GM12878 (cell line): ENCODE data around the gene CDKN2AIPNL.

Source experiments
- E2F4 ChIP-seq: IDR thresholded peaks from 2 replicates; pipeline ENCODE4 v1.6.1; 2012; ENCODE audit warnings: low read depth, low read length, improper control_type of control experiment
- EP300 ChIP-seq, 2 experiments: fragments of 150-350 bp in 1 of 2; IDR thresholded peaks; 2 replicates each; pipeline ENCODE4 v1.6.1; 2011 to 2012; ENCODE audit warnings: low read depth in 2 of 2, low read length in 2 of 2, borderline replicate concordance in 1 of 2, improper control_type of control experiment in 1 of 2, inconsistent platforms in 1 of 2; ENCODE audit not compliant: control insufficient read depth in 1 of 2
- HDAC6 ChIP-seq: fragments of 200-600 bp; sonication (generic); IDR thresholded peaks from one replicate; pipeline ENCODE4 v1.8.0; 2017; ENCODE audit warnings: antibody characterized with exemption; ENCODE audit not compliant: unreplicated experiment
- POLR2A ChIP-seq: IDR thresholded peaks from 2 replicates; pipeline ENCODE4 v1.6.1; 2011; ENCODE audit warnings: low read depth, mild to moderate bottlenecking, low read length
- POLR2AphosphoS5 ChIP-seq: IDR thresholded peaks from 2 replicates; pipeline ENCODE4 v1.6.1; 2011; ENCODE audit warnings: mild to moderate bottlenecking, low read length, inconsistent platforms
- RCOR1 ChIP-seq: conservative IDR thresholded peaks from 2 replicates; pipeline ENCODE4 v1.6.1; 2012; ENCODE audit warnings: low read depth, low read length, improper control_type of control experiment
- SUZ12 ChIP-seq: fragments of 200-600 bp; sonication (generic); IDR thresholded peaks from one replicate; pipeline ENCODE4 v1.6.1; 2018; ENCODE audit warnings: antibody characterized with exemption, mild to moderate bottlenecking; ENCODE audit not compliant: unreplicated experiment

- TF ChIP-seq E2F4, result no peak
- no peak for TF ChIP-seq POLR2A
- no peak for TF ChIP-seq RCOR1
- no peak for TF ChIP-seq HDAC6
- TF ChIP-seq EP300 (IDR thresholded peaks at IDR 0.05; ENCODE audit: borderline replicate concordance in 1 of 2, control insufficient read depth in 1 of 2, low read depth in 2 of 2, low read length in 2 of 2), result no peak
- TF ChIP-seq SUZ12, result no peak
- TF ChIP-seq POLR2AphosphoS5, result no peak
Observed at GRCh38 chr5:134453016-134453415, 41.3 kb upstream of the CDKN2AIPNL start.
